ENCODE data around the gene GALNT14.

The GALNT14 gene

DNA sequence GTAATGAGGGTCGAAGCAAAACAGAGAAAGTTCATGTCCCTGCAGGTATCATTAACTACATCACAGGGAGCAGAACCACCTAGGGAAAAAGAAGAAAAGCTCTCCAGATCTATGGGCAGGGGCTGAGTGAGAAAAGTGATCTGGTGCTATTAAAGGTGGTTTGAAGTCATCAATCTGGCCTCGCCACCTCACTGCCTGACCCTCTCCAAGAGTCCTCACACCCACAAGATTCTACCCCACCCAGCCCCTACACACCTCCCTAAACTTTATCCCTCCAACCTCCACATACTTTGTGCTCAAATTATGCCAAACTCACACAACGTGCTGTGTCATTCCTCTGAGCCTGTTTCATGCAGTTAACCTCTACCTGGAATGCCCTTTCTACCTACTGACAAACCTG lies 2.2 kb downstream of the GALNT14 start:
- DNase-seq (ENCODE audit: low read depth in 2 of 3, low spot score in 1 of 3) = no peak

DNA sequence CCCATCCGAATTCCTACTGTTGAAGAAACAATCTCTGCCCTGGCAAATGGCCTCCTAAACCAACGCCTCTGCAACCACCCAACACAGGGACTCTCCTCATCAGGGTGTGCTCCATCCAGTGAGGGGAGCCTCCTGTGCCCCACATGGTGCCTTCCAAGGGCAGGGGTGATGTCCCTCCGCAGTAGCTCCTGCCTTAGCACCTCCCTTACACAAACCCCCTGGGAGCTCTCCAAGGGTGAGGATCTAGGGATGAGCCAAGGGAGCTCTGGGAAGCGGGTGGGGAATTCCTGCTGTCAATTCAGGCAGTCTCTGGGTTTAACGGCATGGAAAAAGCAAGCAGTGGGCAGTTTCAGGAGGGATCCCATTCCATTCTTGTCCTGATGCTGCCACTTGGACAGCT lies 3.8 kb downstream of the GALNT14 start:
- DNase-seq (ENCODE audit: low read depth in 2 of 3, low spot score in 1 of 3) = no peak

DNA sequence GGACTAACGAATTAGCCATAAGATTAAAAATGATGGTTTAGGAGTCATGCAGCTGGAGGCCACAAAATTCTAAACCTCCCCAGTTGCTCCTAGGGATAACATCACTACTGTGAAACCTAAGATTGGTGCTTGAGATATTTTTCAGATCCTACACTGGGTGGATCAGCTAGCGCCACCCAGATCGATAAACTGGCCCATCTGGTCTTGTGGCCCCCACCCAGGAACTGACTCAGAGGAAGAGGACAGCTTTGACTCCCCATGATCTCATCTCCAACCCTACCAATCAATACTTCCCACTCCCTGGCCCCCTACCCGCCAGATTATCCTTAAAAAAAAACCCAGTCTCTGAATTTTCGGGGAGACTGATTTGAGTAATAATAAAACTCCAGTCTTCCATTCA lies 5.5 kb downstream of the GALNT14 start:
- no peak for DNase-seq (ENCODE audit: low read depth in 2 of 3, low spot score in 1 of 3)

DNA sequence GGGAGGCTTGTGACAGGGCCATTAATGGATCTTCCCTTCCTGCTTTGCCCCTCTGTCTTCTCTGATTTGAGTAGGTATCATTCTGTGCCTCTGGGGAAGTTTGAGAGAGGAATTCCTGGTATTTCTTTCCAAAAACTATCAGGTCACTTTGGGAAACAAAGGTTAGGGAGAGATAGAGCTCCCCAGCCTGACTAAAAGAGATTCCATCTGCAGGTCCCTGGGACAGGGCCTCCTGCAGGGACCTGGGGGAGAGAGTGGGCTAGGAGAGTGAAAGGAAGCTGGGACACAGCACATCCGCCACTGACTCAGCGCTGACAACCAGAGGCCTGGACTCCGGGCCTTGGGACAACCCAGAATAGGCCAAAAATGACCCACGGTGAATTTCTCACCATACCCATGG lies 6.4 kb downstream of the GALNT14 start:
- DNase-seq (ENCODE audit: low read depth in 2 of 3, low spot score in 1 of 3) = no peak

DNA sequence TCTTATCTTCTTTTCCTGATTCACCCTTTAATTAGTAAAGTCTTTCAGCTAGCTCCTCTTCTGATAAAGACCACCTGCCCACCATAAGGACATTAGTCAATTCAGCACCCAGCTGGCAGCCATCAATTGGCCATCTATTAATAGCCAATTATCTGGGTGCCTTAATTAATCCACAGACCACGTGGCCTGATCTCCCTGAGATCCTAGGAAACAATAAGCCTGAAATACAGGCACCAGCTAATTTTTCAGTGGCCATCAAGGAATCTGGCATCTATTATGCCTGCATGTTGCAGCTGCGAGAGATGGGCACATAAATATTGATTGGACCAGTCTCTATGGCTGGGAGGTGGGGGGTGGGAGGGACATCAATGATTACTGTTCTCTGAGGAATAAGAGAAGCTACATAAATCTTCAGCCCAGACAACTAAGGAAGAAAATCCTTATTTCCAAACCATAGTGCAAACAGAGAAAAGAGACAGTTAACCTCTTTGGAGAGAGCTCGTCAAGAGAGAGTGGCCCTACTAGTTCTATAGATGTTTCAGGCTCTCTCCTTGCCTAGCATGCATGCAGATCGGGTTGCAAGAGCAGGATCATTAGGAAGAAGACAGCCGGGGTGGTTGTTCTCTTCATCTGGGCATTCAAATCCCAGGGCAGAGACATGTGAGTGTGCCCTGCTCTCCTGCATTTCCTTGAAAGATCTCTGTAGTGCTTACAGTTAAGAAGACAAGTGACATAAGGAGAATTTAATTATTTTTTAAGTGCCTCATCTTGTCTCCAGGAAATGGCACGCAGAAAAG lies 8.7 kb downstream of the GALNT14 start:
- DNase-seq (ENCODE audit: low read depth in 2 of 3, low spot score in 1 of 3) = no peak

DNA sequence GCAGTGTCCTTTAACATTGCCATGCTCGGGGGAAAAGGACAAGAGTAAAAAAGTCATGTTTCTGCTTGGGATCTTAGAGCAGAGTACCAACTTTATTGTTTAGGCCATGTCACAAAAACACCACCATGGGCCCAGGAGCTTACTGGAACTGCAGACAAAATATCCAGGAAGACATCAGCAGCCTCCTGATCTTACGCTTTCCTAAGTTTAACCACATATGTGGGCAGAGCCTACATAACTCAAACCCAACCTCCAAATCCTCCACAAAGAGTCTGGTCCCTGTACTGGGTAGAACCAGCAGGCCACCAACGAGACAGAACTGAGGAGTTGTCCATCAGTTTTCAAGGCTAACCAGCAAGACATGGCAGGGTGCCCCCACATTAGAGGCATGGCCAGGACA lies 10.3 kb downstream of the GALNT14 start:
- DNase-seq (ENCODE audit: low read depth in 2 of 3, low spot score in 1 of 3) = no peak

DNA sequence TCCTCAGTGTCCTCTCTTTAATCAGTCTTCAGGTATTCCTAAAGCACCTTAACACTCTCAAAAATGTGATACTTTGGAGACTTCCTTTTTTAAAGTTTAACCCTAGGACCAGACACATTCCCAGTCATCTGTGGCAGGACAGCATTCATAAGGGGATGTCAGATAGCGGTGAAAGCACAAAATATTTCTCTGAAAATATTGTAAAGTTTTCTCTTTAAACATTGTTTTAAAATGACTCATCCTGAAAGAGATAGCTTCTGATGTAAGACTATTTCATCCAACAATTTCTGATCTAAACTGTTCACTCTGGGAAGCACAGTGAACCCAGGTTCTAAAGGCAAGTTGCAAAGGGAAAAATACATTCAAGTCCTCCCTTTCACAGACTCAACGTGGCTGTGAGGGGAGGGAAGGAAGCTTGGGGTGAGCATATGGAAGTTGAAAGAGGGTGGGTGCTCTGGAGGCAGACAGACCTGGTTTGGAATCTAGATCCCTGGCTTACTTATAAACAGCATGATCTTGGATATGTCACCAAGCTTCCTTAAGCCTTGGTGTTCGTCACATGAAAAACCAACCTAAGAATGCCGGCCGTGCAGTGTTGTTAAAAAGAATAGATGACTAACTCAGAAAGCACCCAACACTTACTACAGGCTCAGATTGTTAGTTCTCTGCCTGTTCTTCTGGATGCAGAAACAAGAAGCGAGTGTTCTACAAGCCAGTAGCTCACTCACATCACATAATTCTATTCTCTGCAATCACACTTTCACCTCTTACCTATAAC lies 12.1 kb downstream of the GALNT14 start:
- no peak for DNase-seq (ENCODE audit: low read depth in 2 of 3, low spot score in 1 of 3)

DNA sequence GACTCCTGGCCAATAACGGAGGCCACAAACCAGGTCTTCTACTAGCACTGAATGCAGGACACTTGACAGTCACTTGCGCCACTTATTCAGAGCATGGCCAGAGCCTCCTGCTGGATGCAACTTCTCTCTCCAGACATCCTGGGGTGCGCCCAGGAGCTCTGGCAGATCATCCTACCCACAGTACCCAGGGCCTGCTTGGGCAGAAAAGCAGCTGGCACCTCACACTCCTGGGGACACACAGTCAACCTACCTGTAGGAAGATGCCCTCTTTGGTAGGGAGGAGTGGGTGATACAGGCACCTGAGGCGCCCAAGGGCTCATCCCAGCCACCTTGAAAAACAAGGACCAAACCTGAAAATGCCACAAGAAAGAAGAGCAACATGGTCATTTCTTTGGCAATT lies 13.3 kb downstream of the GALNT14 start:
- DNase-seq (ENCODE audit: low read depth in 2 of 3, low spot score in 1 of 3) = no peak

DNA sequence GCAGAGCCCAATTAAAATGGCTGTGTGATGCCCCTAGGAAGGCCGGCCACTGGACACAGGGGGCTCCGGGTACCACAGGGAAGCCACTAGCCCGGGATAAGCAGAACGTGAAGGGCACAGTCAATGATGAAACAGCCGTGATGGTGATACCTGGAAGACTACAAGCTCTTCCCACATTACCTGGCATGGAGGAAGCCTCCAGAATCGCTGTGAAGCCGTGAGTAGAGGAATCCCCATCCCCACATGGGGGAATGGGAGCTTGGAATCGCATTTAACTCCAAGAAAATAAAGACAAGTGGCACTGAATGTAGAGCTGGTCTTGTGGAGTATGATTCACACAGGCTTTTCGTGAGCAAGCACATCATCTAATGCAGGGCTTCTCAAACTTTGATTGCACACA lies 16.1 kb downstream of the GALNT14 start:
- no peak for DNase-seq (ENCODE audit: low read depth in 2 of 3, low spot score in 1 of 3)

DNA sequence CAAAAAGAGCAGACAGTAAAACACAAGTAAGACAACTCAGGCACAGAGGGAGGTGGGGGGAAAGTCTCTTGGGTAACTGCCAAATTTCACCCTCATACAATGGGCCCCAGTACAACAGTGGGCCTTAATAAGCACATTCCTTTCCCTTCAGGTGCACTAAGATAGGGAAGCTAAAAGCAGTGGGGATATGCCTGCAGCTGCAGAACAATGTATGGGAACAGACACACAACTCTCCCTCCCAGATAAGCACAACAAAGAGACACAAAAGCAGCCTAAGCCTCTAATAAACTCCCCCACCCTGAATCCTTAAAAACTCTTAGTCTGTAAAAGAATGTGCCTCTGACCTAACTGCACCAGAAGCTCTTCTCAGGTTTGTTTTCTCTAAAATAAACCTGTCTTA lies 24.5 kb downstream of the GALNT14 start:
- no peak for DNase-seq (ENCODE audit: low read depth in 2 of 3, low spot score in 1 of 3)

DNA sequence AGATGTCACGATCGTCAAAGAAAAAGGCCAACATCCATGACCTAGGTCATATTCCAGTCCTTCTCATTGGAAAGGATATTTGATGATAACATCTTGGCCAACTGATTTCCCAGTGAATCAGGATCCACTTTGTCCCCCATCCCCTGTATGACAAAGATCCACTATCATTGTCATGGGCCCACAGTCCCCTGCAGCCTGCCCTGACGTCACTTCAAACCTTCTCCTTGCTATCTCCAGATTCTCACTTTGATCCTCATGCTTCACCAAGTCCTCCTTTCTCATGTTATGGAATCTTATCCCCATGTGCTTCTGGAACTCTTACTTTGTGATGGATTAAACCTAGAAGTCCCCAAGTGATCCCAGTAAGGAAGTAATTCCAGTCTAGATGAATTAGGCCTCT lies 25.7 kb downstream of the GALNT14 start:
- DNase-seq (ENCODE audit: low read depth in 2 of 3, low spot score in 1 of 3) = no peak

DNA sequence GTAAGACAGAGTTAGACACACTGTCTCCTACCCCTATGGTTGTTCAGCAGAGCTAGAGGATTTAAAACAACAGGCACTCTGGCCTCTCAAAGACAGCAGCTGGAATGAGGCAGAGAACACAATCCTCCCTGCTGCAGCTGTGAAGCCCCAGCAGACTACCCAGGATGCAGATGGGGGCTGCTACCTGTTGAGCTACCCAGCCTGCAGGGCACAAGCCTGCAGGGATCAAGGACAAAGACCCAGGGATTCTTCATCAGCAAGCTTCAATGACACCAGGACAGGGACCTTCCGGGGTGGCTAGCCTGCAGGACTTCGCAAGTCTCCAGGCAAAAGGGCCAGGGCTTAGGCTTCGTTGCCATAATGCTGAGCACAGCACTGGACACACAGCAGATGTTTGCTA lies 27.2 kb downstream of the GALNT14 start:
- DNase-seq (ENCODE audit: low read depth in 2 of 3, low spot score in 1 of 3) = no peak

DNA sequence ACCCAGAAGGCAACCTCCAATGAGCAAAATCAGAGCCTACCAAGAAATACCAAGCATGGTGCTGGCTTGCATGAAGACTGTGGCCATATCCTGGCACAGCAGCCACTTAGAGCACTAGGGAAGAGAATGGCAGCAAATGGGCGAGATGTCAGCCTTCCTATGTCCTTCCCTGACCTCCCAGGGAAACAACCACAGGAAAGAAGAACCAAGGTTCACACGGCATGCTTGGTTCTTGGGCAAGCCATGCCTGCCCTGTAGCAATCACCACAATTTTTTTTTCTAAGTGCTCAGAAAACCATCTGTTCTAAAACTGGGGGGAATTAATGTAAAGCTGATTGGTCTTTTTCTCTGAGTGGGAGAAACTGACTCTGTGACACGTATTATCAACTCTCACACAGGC lies 27.8 kb downstream of the GALNT14 start:
- no peak for DNase-seq (ENCODE audit: low read depth in 2 of 3, low spot score in 1 of 3)

DNA sequence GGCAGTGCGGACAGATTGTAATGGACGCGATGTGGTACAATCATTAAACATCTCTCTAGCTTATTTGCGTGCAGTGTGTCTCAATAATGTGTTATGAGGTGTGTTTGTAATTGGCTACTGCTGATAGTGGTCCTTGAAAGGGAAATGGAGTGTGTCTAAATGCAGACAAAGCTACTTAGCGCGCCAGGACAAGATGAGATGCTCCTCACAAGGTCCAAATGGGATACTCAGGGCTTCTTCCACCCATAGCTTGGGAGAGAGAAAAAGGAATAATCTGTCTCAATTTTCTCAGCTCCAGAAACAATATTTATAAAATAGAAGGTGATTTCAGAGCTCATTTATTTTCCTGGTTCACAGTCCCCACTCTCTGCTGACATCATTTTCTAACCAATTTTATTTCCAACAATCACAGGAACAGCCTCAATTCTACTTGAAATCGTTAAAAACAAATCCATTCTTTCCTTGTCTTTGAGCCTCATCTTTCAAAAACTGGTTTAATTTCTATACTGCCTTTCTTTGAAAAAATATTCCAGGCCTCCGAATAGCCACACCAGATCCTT lies 28.5 kb downstream of the GALNT14 start:
- no peak for DNase-seq (ENCODE audit: low read depth in 2 of 3, low spot score in 1 of 3)

DNA sequence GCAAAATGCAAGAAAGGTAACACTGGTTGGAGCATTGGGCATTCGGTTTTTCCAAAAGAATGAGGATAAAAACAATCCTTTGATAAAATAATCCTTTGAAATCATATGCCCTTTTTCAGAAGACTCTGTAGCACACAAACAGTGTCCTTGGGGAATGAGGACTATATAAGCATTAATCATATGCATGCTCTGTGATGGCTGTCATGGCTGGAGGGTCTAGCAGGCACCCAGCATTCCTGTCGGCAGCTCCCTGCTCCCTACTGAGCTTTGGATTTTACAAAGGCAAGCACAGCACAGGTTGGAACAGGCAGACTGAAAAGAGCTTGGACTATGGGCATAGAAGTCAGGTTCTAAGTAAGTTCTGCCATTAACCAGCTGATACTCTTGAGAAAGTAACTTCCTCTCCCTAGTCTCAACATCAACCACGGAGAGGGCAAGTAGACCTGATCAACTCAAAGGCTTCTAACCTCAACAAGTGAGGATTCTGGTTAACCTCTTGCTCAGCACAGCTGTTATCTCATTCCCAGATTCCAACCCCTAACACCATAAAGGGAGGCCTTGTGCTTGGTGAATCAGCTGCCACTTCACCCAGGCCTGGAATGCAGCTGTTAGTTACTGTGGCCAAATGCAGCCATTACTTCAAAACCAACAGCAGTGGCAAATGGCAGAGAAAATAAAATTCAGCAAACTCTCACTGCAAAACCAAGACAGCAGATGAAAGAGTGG lies 29.5 kb downstream of the GALNT14 start:
- no peak for DNase-seq (ENCODE audit: low read depth in 2 of 3, low spot score in 1 of 3)

DNA sequence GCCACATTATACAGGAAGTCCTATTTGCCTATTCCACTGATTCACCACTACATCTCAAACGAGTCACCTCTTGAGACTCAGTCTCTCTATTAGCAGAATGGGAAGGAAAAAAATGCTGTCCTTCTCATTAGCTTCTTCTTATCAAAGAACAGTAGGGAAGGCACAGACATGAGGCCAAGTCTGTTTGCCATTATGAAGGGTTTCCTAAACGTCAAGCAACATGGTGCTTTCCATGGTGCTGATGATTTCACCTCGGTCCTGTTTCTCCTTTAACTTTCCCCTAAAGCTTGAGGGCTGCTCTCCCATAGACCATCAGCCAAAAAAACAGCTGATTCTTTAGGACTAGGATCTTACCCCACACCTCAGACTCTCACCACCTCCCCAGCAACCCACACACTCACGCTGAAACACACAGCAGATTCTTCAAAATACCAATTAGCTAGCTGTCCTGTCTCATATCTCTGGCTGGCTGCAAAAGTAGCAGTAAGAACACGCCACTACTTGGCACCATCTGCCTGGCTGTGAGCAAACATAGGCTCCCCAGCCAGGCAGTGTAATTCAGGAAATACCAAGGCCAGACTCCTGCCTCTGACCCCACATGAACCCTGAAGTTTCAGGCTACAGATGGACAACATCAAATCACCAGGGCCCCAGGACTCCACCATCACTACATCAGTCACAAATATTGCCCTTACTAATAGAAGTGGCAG lies 30.5 kb downstream of the GALNT14 start:
- no peak for DNase-seq (ENCODE audit: low read depth in 2 of 3, low spot score in 1 of 3)

DNA sequence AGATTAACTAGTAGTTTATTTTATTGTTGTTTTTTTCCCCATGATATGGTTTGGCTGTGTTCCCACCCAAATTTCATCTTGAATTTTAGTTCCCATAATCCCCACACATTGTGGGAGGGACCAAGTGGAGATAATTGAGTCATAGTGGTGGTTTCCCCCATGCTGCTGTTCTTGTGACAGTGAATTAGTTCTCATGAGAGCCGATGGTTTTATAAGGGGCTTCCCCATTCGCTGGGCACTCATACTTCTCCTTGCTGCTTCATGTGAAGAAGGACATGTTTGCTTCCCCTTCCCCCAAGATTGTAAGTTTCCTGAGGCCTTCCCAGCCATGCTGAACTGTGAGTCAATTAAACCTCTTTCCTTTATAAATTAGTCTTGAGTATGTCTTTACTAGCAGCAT lies 36.5 kb downstream of the GALNT14 start:
- DNase-seq (ENCODE audit: low read depth in 2 of 3, low spot score in 1 of 3) = no peak

DNA sequence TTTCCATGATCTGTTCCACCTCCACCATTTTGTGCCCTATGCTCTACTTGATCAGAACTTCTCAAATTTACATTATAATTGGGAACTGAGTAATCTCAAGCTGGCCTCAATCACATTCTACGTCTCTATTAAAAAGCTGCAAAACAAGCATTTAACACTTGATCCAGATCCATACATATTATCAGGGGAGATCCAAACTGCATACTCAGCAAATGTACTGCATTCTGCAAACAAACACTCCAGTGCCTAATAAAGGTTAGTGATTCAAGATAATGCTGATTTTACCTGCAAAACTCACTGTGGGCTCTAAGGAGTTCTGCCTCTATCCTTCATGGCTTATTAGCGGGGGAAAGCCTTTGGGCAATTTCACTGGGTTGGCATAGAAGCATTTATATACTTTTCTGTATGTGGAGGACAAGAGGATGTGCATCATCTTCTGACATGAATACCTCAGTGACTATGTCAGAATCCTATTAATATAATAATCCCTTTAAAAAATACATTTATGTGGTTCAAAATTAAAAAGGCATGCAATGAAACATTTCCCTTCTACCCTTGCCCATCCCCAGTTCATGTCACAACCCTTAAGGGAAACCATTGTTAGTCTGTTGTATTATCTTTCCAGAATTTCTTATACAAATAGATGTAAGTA lies 40.2 kb downstream of the GALNT14 start:
- no peak for DNase-seq (ENCODE audit: low read depth in 2 of 3, low spot score in 1 of 3)

DNA sequence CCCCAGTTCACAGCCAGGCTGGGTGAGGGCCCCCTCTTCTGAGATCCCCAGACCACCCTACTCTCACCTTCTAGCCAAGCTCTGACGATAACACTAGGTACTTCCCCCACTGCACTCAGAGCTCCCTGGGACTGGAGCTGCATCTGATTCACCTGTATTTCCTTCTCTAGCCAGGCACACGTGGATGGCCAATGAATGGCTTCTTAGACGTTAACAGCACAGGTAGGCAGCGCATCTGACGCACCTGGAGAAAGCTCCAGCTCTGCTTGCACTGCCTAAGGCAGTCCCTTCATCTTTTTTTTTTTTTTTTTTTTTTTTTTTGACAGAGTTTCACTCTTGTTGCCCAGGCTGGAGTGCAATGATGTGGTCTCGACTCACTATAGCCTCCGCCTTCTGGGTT lies 48.1 kb downstream of the GALNT14 start:
- DNase-seq (ENCODE audit: low read depth in 2 of 3, low spot score in 1 of 3) = no peak

DNA sequence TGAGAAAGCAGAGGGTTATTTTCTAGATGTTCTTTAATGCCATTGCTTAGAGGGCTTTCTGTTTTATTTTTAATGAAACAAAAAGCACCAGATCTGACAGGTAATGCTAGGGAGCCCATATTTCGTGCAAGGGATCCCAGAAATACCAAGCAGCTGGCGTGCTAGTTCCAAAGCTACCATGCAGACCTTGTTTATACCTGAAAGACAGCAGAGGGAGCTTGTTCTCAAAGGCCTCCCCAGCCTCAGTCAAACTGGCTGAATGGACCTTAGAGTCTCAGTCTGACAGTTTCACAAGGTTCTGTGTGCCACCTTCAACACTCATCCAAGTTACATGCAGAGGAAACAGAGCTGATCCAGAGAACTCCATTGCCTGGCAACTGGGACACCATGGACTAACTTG lies 48.6 kb downstream of the GALNT14 start:
- no peak for DNase-seq (ENCODE audit: low read depth in 2 of 3, low spot score in 1 of 3)
